Measurements from ENCODE around the gene MS4A6A.

- TF ChIP-seq CTCF (IDR thresholded peaks at IDR 0.05 in 4 of 5, conservative IDR thresholded peaks at IDR 0.05 in 1 of 5): no peak
- TF ChIP-seq POLR2A (IDR thresholded peaks at IDR 0.05): no peak
These were observed 23.7 kb upstream of the MS4A6A start for GRCh38 chr11:60206616-60207015.
